GM10248 (cell line): ENCODE measurements around the gene XRCC4.

Source experiments
- CTCF ChIA-PET: fragments of 300-600 bp; sonication (Branson Sonifier 250); formaldehyde crosslinking; extraction: SDS; loops from one replicate; lab custom pipeline; 2021; ENCODE audit warnings: antibody characterized with exemption; lab: Yijun Ruan, JAX
- POLR2A ChIA-PET: fragments of 350-650 bp; sonication (Branson Sonifier 250); formaldehyde crosslinking; extraction: SDS; loops from one replicate; lab custom pipeline; 2020; ENCODE audit warnings: antibody characterized with exemption; lab: Yijun Ruan, JAX
- DNase-seq: peaks from one replicate; pipeline ENCODE4 v3.0.0; 2012; ENCODE audit errors: extremely low spot score
- TF ChIP-seq, protein P1 (sequence below): IDR thresholded peaks from 2 replicates; pipeline ENCODE4 v1.5.1; 2012; ENCODE audit warnings: mild to moderate bottlenecking, low read depth; ENCODE audit errors: extremely low read depth, missing control alignments, control extremely low read depth

XRCC4 gene

DNA sequence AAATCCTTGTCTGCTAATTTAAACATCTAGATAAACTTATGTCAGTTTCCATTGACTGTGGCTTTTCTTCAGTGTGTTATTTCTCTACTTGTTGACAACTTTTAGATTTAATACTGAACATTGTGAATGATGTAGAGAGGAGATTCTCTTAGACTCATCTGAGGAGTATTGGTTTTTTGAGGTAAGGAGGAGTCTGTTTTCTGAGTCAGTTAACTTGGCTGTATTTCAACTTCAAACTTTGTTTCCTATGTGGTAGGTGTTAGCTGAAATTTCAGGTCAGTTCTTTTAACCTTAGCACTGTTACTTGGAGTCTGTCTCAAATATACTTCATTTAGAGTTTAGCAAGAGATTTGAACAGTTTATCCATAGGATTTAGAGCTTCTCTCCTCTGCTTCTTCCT is 67.9 kb downstream of the XRCC4 start:
- TF ChIP-seq, protein P1, sequence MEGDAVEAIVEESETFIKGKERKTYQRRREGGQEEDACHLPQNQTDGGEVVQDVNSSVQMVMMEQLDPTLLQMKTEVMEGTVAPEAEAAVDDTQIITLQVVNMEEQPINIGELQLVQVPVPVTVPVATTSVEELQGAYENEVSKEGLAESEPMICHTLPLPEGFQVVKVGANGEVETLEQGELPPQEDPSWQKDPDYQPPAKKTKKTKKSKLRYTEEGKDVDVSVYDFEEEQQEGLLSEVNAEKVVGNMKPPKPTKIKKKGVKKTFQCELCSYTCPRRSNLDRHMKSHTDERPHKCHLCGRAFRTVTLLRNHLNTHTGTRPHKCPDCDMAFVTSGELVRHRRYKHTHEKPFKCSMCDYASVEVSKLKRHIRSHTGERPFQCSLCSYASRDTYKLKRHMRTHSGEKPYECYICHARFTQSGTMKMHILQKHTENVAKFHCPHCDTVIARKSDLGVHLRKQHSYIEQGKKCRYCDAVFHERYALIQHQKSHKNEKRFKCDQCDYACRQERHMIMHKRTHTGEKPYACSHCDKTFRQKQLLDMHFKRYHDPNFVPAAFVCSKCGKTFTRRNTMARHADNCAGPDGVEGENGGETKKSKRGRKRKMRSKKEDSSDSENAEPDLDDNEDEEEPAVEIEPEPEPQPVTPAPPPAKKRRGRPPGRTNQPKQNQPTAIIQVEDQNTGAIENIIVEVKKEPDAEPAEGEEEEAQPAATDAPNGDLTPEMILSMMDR: no peak
- no peak for DNase-seq
- ChIA-PET POLR2A (no interaction called here), CTCF (interaction anchor here (1.7 kb wide), 1 partner anchor 18 kb away, joined by 4 read pairs; no protein-coding TSS in a partner anchor)

DNA sequence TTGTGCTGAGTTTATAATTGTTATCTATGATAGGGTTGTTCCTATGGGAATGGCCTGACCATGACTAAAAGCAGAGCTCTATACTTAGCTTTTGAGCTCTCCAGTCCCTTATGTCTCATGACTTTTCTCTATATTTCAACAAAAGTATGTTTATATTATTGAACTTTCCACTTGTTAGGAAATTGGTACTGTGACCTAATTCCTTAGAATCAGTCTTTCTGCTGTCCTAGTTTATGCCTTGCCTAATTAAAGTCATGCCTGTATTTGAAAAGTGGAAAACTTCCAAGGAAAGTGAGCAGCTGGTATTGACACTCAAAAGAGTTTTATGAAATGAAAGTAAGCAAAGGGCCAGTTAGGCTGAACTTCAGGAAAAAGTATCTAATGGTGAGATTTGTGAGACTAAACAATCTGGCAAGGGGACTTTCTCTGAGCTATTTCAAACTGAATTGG is 68.6 kb downstream of the XRCC4 start:
- POLR2A ChIA-PET: no interaction called here
- no peak for DNase-seq
- CTCF ChIA-PET: interaction anchor here (1.7 kb wide), 1 partner anchor 18 kb away, joined by 4 read pairs; no protein-coding TSS in a partner anchor
- TF ChIP-seq, protein P1: no peak

DNA sequence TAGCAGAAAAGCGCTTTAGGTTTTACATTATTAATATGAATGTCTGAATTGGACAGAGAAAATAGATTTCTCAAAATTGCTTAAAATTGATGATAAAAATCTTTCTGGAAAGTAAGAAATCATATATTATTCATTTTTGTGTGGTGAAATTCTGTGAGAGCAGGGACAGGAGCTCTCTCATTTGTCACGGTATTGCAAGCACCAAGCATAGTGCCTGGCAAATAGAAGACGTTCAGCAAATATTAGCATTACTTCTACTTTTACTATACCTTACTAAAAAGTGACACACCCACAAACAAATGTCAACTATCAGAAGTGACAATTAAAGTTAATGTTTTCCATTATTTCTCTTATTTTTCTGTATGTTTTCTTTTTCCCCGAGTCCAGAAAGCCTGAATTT is 69.1 kb downstream of the XRCC4 start:
- POLR2A ChIA-PET: no interaction called here
- CTCF ChIA-PET: no interaction called here
- no peak for DNase-seq
- TF ChIP-seq, protein P1: no peak

DNA sequence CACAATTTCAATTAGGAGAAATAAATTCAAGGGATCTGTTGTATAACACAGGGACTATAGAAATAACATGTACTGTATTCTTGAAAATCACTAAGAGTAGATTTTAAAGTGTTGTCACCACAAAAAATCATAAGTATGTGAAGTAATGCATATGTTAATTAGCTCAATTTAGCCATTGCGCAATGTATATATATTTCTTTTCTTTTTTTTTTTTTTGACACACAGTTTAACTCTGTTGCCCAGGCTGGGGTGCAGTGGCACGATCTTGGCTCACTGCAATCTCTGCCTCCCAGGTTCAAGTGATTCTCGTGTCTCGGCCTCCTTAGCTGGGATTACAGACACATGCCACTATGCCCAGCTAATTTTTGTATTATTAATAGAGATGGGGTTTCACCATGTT is 70.2 kb downstream of the XRCC4 start:
- no peak for DNase-seq
- TF ChIP-seq, protein P1: no peak
- POLR2A ChIA-PET: no interaction called here
- CTCF ChIA-PET: no interaction called here

DNA sequence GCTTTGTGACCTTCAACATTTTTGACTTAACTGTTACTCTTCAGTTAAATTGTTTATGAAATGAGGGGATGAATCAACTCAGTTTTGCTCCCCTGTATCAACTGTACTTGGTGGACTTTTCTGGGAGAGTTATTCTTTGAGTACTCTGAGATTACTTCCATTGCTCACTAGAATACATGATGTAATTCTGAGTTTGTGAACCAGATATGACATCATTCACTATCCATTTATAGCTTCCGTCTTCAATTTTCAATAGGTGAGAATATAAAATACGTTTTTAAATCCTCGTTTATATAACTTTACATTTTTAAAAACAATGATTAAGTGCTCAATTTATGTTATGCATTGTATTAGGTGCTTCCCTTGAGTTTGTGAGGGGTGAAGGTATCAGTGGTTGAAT is 71.0 kb downstream of the XRCC4 start:
- TF ChIP-seq, protein P1: no peak
- DNase-seq: no peak
- ChIA-PET CTCF (interaction anchor here (1.0 to 1.9 kb wide), 2 partner anchors 14 to 46 kb away, joined by 3 to 6 read pairs; no protein-coding TSS in a partner anchor), POLR2A (no interaction called here)

DNA sequence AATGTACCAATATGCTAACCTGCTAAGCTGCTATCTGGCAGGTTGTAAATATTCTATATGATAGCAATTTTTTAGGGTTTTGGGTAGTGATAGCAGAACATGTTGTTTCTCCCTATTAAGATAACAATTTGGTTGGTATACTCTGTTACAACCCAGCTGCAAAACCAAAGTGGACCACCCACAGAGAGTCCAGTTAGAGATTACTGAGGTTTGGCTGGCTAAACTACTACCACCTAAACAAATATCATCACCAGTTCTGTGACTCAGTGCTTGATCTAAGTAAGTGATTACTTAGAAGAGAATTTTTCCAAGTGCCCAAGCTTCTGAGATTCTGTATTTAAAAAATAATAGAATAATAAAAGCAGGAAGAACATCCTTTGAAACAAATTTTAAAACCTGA is 72.3 kb downstream of the XRCC4 start:
- DNase-seq: no peak
- ChIA-PET POLR2A (no interaction called here), CTCF (interaction anchor here (1.9 kb wide), 1 partner anchor 15 kb away, joined by 6 read pairs; no protein-coding TSS in a partner anchor)
- TF ChIP-seq, protein P1: no peak
